ENCODE data around the gene EXTL1. TPM values are rescaled to one million over a fixed set of nuclear protein-coding genes. Genes with fewer than 3 reads are reported as not detected.

Gene EXTL1
- total and polyA plus RNA-seq, 2 of the 4 experiments (the other 2 are of a cell fraction) = 0.90 to 5.2 TPM

DNA sequence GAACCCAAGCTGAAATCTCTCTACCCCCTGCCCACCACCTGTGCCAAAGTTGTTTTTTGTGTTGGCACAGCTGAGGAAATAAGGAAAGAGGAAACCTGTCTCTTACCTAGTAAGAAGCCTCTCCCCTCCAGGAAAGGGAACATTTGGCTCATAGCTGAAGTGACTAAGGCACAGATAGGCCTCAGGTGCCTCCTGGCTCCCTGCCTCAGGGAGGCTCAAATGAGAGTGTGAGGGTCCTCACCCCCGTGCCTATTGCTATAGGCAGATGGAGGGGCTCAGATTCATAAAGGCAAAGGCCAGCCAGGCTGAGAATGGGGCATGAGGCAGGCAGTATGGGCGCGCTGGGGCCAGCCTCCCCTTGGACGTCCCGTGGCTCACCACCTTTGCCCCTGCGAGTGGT, 16.9 kb downstream of the EXTL1 start:
- no peak overlapping the region for H3K4me3 ChIP-seq (ENCODE audit: insufficient read depth, low read depth, low read length)
- no peak overlapping the region for H3K4me2 ChIP-seq (ENCODE audit: low read depth, low read length)
- DNase-seq (no peak), ATAC-seq (ENCODE audit: low read depth) (no peak)
- no peak overlapping the region for H4K5ac ChIP-seq (ENCODE audit: low read depth, low read length)
- no peak overlapping the region for H3K18ac ChIP-seq (ENCODE audit: low read depth, low read length)
- H4K8ac ChIP-seq (ENCODE audit: low read depth in 2 of 2, low read length in 2 of 2) = no peak overlapping the region
- no peaks in the 10 kb centered on the region for H3K36me3 ChIP-seq (ENCODE audit: control insufficient read depth, insufficient read depth, low read length)
- CTCF ChIA-PET = no interaction called here
- H3K4ac ChIP-seq (ENCODE audit: low read depth, low read length) = no peak overlapping the region
- in situ Hi-C loops (cut with MboI; ENCODE audit: low sequenced_read_pairs) = no loop called here
- no peak overlapping the region for H3K27ac ChIP-seq (ENCODE audit: insufficient read depth, low read length)
- H3K27me3 ChIP-seq (ENCODE audit: control insufficient read depth, insufficient read depth, low read length) = peaks cover 36% of the 10 kb centered on the region
- H2AK5ac ChIP-seq (ENCODE audit: low read depth, low read length) = no peak overlapping the region
- H2AFZ ChIP-seq (replicated peaks; ENCODE audit: low read length, poor library complexity) = no peak overlapping the region
- no peak overlapping the region for H2BK5ac ChIP-seq (ENCODE audit: low read depth, low read length, poor library complexity, severe bottlenecking)
- no peaks in the 10 kb centered on the region for H4K20me1 ChIP-seq (ENCODE audit: insufficient read depth, low read length)
- 65% methylated on average over 3 of the region's 6 CpGs; no CpG with 5 or more reads in 1 of the 2 experiments for WGBS, 2 experiments (ENCODE audit: extremely low coverage in 2 of 2, insufficient read length in 1 of 2)
- no peak overlapping the region for H2BK15ac ChIP-seq (ENCODE audit: low read depth, low read length)
- 0 out of 2 replicates have a peak, but pooled peaks cover 3% of the 10 kb centered on the region for H3K9me1 ChIP-seq (ENCODE audit: insufficient read depth, low read length)
- POLR2A ChIA-PET (ENCODE audit: unreplicated experiment) = no interaction called here
- no peak overlapping the region for H3K9ac ChIP-seq (ENCODE audit: low read depth, low read length)
- TF ChIP-seq POLR2A (IDR thresholded peaks at IDR 0.05; ENCODE audit: low read depth, low read length) (no peak), MAFK (IDR thresholded peaks at IDR 0.05; ENCODE audit: low read depth, low read length) (no peak), CEBPB (IDR thresholded peaks at IDR 0.05; ENCODE audit: low read depth, low read length) (no peak), FOS (IDR thresholded peaks at IDR 0.05; ENCODE audit: low read depth, low read length) (no peak)
- TF ChIP-seq, protein P1, sequence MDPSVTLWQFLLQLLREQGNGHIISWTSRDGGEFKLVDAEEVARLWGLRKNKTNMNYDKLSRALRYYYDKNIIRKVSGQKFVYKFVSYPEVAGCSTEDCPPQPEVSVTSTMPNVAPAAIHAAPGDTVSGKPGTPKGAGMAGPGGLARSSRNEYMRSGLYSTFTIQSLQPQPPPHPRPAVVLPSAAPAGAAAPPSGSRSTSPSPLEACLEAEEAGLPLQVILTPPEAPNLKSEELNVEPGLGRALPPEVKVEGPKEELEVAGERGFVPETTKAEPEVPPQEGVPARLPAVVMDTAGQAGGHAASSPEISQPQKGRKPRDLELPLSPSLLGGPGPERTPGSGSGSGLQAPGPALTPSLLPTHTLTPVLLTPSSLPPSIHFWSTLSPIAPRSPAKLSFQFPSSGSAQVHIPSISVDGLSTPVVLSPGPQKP (IDR thresholded peaks at IDR 0.05; ENCODE audit: borderline replicate concordance, low read depth, low read length) = no peak
- no peak overlapping the region for H3K14ac ChIP-seq (replicated peaks; ENCODE audit: low read depth, low read length)
- H2BK20ac ChIP-seq (ENCODE audit: low read depth, low read length) = no peak overlapping the region
- no TSS peak for BruUV-seq (replicated peaks)
- no peak overlapping the region for H4K91ac ChIP-seq (ENCODE audit: insufficient read depth, low read depth, low read length)
- peaks cover 6% of the 10 kb centered on the region for H3K4me1 ChIP-seq (ENCODE audit: control insufficient read depth, insufficient read depth, low read length)
- H3K79me1 ChIP-seq (ENCODE audit: low read depth in 1 of 2, low read length in 2 of 2) = no peaks in the 10 kb centered on the region
- dilution Hi-C loops (cut with HindIII; ENCODE audit: low sequenced_read_pairs, unreplicated experiment) = no loop called here
- H2AK9ac ChIP-seq (replicated peaks; ENCODE audit: low read depth, low read length, poor library complexity) = no peak overlapping the region
- intact Hi-C loops (cut with micrococcal nuclease) = loop anchor here (5.0 kb wide), 1 partner anchor 239 kb away; no protein-coding TSS in a partner anchor
- no peak overlapping the region for H2BK120ac ChIP-seq (ENCODE audit: low read depth, low read length)
- H3K9me3 ChIP-seq (ENCODE audit: control insufficient read depth, insufficient read depth, low read length) = no peaks in the 10 kb centered on the region
- H3K56ac ChIP-seq (ENCODE audit: extremely low read depth, insufficient read depth, low read length) = no peak overlapping the region
- no peak overlapping the region for H3K23ac ChIP-seq (ENCODE audit: low read depth, low read length)

Measured in IMR-90 (cell line).